Activated CD8-positive, alpha-beta memory T cell treated with anti-CD3 and anti-CD28 coated beads for 4 hours (primary cell): ENCODE data around the gene PROCA1.

Experiments
- DNase-seq, 2 donors: peaks; one replicate each; pipeline ENCODE4 v3.0.0-alpha.2; 2020; ENCODE audit warnings: low read depth in 2 of 2

PROCA1 gene

GRCh38 chr17:28710861-28711722 lies 596 bp downstream of the PROCA1 start:
- DNase-seq = peak; percentile 72 to 76

- DNase-seq = no peak
Observed at GRCh38 chr17:28707339-28707720, 4.4 kb downstream of the PROCA1 start.

GRCh38 chr17:28706471-28707338 lies 5.0 kb downstream of the PROCA1 start:
- DNase-seq = no peak

GRCh38 chr17:28705728-28706334 lies 5.9 kb downstream of the PROCA1 start:
- no peak for DNase-seq

GRCh38 chr17:28705074-28705659 lies 6.5 kb downstream of the PROCA1 start:
- no peak for DNase-seq

GRCh38 chr17:28704219-28704858 lies 7.3 kb downstream of the PROCA1 start:
- DNase-seq = no peak

GRCh38 chr17:28703552-28704218 lies 8.0 kb downstream of the PROCA1 start:
- DNase-seq = no peak

- DNase-seq = no peak
Observed at GRCh38 chr17:28702752-28703150, 8.9 kb downstream of the PROCA1 start.

- DNase-seq = no peak
Observed at GRCh38 chr17:28702026-28702751, 9.5 kb downstream of the PROCA1 start.

GRCh38 chr17:28700830-28701492 lies 10.7 kb downstream of the PROCA1 start:
- no peak for DNase-seq

- DNase-seq = no peak
Observed at GRCh38 chr17:28700278-28700677, 11.4 kb downstream of the PROCA1 start.

- DNase-seq = no peak
Observed at GRCh38 chr17:28698253-28698941, 13.3 kb downstream of the PROCA1 start.

GRCh38 chr17:28693869-28694268 lies 17.8 kb downstream of the PROCA1 start:
- DNase-seq = no peak

- DNase-seq = no peak
Observed at GRCh38 chr17:28689011-28689410, 22.7 kb downstream of the PROCA1 start.

- DNase-seq = no peak
Observed at GRCh38 chr17:28688481-28688880, 23.2 kb downstream of the PROCA1 start.

- no peak for DNase-seq
Observed at GRCh38 chr17:28686296-28686695, 25.4 kb downstream of the PROCA1 start.

- DNase-seq = no peak
Observed at GRCh38 chr17:28685366-28685765, 26.3 kb downstream of the PROCA1 start.

GRCh38 chr17:28684963-28685362 lies 26.7 kb downstream of the PROCA1 start:
- DNase-seq = no peak

GRCh38 chr17:28682655-28683054 lies 29.0 kb downstream of the PROCA1 start:
- no peak for DNase-seq
